Gastrocnemius medialis (tissue), 4 donors: ENCODE data around the gene SERPINH1. TPM values are rescaled to one million over a fixed set of nuclear protein-coding genes. Genes with fewer than 3 reads are reported as not detected.

Experiments
- ATAC-seq, 2 donors: fragments of 150-250 bp; one replicate each; pipeline ENCODE4 v1.9.1; 2016
- DNase-seq, 2 donors: peaks; one replicate each; pipeline ENCODE4 v3.0.0-alpha.2; 2019
- H3K27ac ChIP-seq, 4 donors: fragments of 200-600 bp; sonication (generic); 1 replicate in 1 of 4; 2 replicates in 3 of 4; pipeline ENCODE4 v1.5.1; 2016 to 2018; ENCODE audit warnings: mild to moderate bottlenecking in 2 of 4, moderate library complexity in 1 of 4
- H3K27me3 ChIP-seq, 3 donors: fragments of 200-600 bp; sonication (generic) in 2 of 3; 1 replicate in 1 of 3; 2 replicates in 2 of 3; pipeline versions ENCODE4 v1.5.1 to v1.6.0; 2016 to 2019; ENCODE audit warnings: mild to moderate bottlenecking in 1 of 3, moderate library complexity in 1 of 3
- H3K36me3 ChIP-seq, 2 donors: fragments of 200-600 bp; sonication (generic) in 1 of 2; one replicate each; pipeline ENCODE4 v1.5.1; 2017 to 2018
- H3K4me1 ChIP-seq, 2 donors: fragments of 200-600 bp; sonication (generic) in 1 of 2; one replicate each; pipeline ENCODE4 v1.5.1; 2016 to 2017; ENCODE audit warnings: mild to moderate bottlenecking in 2 of 2
- H3K4me3 ChIP-seq, 4 donors: fragments of 200-600 bp; sonication (generic) in 3 of 4; 1 replicate in 1 of 4; 2 replicates in 3 of 4; pipeline ENCODE4 v1.5.1; 2016 to 2019; ENCODE audit warnings: mild to moderate bottlenecking in 2 of 4
- H3K9me3 ChIP-seq, 3 donors: fragments of 200-600 bp; sonication (generic) in 2 of 3; 1 replicate in 1 of 3; 2 replicates in 2 of 3; pipeline ENCODE4 v1.5.1; 2016 to 2019
- CTCF ChIP-seq, 5 experiments: fragments of 450-650 bp in 3 of 5; fragments of 200-600 bp in 2 of 5; sonication (generic) in 2 of 5; IDR thresholded peaks in 4 of 5; conservative IDR thresholded peaks in 1 of 5; 1 replicate in 4 of 5; 2 replicates in 1 of 5; pipeline ENCODE4 v1.5.1; 2016 to 2019; ENCODE audit warnings: antibody characterized with exemption in 5 of 5, mild to moderate bottlenecking in 3 of 5, moderate library complexity in 3 of 5
- POLR2A ChIP-seq, 2 donors: fragments of 450-650 bp; IDR thresholded peaks; one replicate each; pipeline ENCODE4 v1.6.1; 2017; ENCODE audit warnings: antibody characterized with exemption in 2 of 2, mild to moderate bottlenecking in 2 of 2, moderate library complexity in 2 of 2
- in situ Hi-C, 4 donors: fragments of 200-750 bp; cut with MboI; loops; one replicate each; pipeline versions ENCODE4 v1.15.0 to v1.8.0; 2017; ENCODE audit warnings: low sequenced_read_pairs in 4 of 4
- intact Hi-C: fragments of 100-400 bp; cut with DNase I; formaldehyde crosslinking; loops from one replicate; pipeline ENCODE4 v1.15.1; 2023; ENCODE audit warnings: low total_unique reads
- total RNA-seq, 4 donors: library from RNA; depleted of rRNA; stranded (reverse); fragments of >200 nt; gene quantifications; one replicate each; pipeline versions ENCODE4 v1.1.0 to v1.2.3, GENCODE V29; 2016

Gene SERPINH1
- total RNA-seq, 4 donors from 2014 or later, result 18.5 to 42.4 (median 34.8) TPM

GRCh38 chr11:75534259-75535069, 27.6 kb upstream of the SERPINH1 start:
- H3K4me1 ChIP-seq, result no peaks in the 10 kb centered on the region
- no peak overlapping the region for H3K27ac ChIP-seq
- no peaks in the 10 kb centered on the region for H3K27me3 ChIP-seq
- H3K4me3 ChIP-seq, result no peak overlapping the region
- in situ Hi-C loops (loop anchor here (5.0 to 25.0 kb wide), 3 partner anchors 87 to 250 kb away; no protein-coding TSS in a partner anchor), intact Hi-C loops (no loop called here)
- TF ChIP-seq CTCF (IDR thresholded peaks at IDR 0.05 in 4 of 5, conservative IDR thresholded peaks at IDR 0.05 in 1 of 5) (no peak), POLR2A (IDR thresholded peaks at IDR 0.05) (no peak)
- H3K9me3 ChIP-seq, result no peaks in the 10 kb centered on the region
- ATAC-seq (no peak), DNase-seq (no peak)
- no peaks in the 10 kb centered on the region for H3K36me3 ChIP-seq

- Histone ChIP-seq H3K9me3 (no peaks in the 10 kb centered on the region), H3K27ac (no peak overlapping the region), H3K4me3 (no peak overlapping the region), H3K27me3 (no peaks in the 10 kb centered on the region), H3K4me1 (no peaks in the 10 kb centered on the region), H3K36me3 (no peaks in the 10 kb centered on the region)
- no peak for TF ChIP-seq CTCF (IDR thresholded peaks at IDR 0.05 in 4 of 5, conservative IDR thresholded peaks at IDR 0.05 in 1 of 5)
- no peak for TF ChIP-seq POLR2A (IDR thresholded peaks at IDR 0.05)
- no peak for DNase-seq
- intact Hi-C loops, result no loop called here
- in situ Hi-C loops, result loop anchor here in 3 of 4 donors (10.0 to 25.0 kb wide), 2 partner anchors 248 to 250 kb away; no protein-coding TSS in a partner anchor
- ATAC-seq, result no peak
Observed at GRCh38 chr11:75535071-75535470, 27.0 kb upstream of the SERPINH1 start.

GRCh38 chr11:75536786-75537641, 25.0 kb upstream of the SERPINH1 start:
- no peak for DNase-seq
- in situ Hi-C loops (loop anchor here in 3 of 4 donors (10.0 to 25.0 kb wide), 2 partner anchors 250 to 252 kb away; no protein-coding TSS in a partner anchor), intact Hi-C loops (no loop called here)

GRCh38 chr11:75537740-75538139, 24.3 kb upstream of the SERPINH1 start:
- Histone ChIP-seq H3K4me3 (no peak overlapping the region), H3K27ac (no peak overlapping the region), H3K4me1 (no peaks in the 10 kb centered on the region), H3K27me3 (no peaks in the 10 kb centered on the region), H3K36me3 (no peaks in the 10 kb centered on the region), H3K9me3 (no peaks in the 10 kb centered on the region)
- TF ChIP-seq CTCF (IDR thresholded peaks at IDR 0.05 in 4 of 5, conservative IDR thresholded peaks at IDR 0.05 in 1 of 5) (no peak), POLR2A (IDR thresholded peaks at IDR 0.05) (no peak)
- no peak for DNase-seq
- intact Hi-C loops, result no loop called here
- in situ Hi-C loops, result loop anchor here in 3 of 4 donors (10.0 to 25.0 kb wide), 2 partner anchors 250 to 253 kb away; no protein-coding TSS in a partner anchor
- no peak for ATAC-seq

More at GRCh38 chr11:75536786-75537641, 25.0 kb upstream of the SERPINH1 start:
- H3K27me3 ChIP-seq, result no peaks in the 10 kb centered on the region
- no peak overlapping the region for H3K4me3 ChIP-seq
- no peak overlapping the region for H3K27ac ChIP-seq
- H3K4me1 ChIP-seq, result no peaks in the 10 kb centered on the region
- TF ChIP-seq POLR2A (IDR thresholded peaks at IDR 0.05), result no peak
- no peak for TF ChIP-seq CTCF (IDR thresholded peaks at IDR 0.05 in 4 of 5, conservative IDR thresholded peaks at IDR 0.05 in 1 of 5)
- H3K9me3 ChIP-seq, result no peaks in the 10 kb centered on the region
- no peak for ATAC-seq
- no peaks in the 10 kb centered on the region for H3K36me3 ChIP-seq
